HG03097 (cell line): ENCODE results near the gene IFT172.
A peak's percentile ranks its signal among the peaks of the same experiment; 100 is the strongest.
"Not testable (repeated sequence)": the region's sequence is repeated elsewhere in the genome, so short reads cannot be mapped to it uniquely, and the experiment has no call there.

Experiments
- ATAC-seq: cut with Tn5 transposase; IDR thresholded peaks from one replicate; pipeline ENCODE4 v1.9.1; 2021; ENCODE audit not compliant: unreplicated experiment, low FRiP score

IFT172 gene, protein sequence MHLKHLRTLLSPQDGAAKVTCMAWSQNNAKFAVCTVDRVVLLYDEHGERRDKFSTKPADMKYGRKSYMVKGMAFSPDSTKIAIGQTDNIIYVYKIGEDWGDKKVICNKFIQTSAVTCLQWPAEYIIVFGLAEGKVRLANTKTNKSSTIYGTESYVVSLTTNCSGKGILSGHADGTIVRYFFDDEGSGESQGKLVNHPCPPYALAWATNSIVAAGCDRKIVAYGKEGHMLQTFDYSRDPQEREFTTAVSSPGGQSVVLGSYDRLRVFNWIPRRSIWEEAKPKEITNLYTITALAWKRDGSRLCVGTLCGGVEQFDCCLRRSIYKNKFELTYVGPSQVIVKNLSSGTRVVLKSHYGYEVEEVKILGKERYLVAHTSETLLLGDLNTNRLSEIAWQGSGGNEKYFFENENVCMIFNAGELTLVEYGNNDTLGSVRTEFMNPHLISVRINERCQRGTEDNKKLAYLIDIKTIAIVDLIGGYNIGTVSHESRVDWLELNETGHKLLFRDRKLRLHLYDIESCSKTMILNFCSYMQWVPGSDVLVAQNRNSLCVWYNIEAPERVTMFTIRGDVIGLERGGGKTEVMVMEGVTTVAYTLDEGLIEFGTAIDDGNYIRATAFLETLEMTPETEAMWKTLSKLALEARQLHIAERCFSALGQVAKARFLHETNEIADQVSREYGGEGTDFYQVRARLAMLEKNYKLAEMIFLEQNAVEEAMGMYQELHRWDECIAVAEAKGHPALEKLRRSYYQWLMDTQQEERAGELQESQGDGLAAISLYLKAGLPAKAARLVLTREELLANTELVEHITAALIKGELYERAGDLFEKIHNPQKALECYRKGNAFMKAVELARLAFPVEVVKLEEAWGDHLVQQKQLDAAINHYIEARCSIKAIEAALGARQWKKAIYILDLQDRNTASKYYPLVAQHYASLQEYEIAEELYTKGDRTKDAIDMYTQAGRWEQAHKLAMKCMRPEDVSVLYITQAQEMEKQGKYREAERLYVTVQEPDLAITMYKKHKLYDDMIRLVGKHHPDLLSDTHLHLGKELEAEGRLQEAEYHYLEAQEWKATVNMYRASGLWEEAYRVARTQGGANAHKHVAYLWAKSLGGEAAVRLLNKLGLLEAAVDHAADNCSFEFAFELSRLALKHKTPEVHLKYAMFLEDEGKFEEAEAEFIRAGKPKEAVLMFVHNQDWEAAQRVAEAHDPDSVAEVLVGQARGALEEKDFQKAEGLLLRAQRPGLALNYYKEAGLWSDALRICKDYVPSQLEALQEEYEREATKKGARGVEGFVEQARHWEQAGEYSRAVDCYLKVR (N-terminal part only)

DNA sequence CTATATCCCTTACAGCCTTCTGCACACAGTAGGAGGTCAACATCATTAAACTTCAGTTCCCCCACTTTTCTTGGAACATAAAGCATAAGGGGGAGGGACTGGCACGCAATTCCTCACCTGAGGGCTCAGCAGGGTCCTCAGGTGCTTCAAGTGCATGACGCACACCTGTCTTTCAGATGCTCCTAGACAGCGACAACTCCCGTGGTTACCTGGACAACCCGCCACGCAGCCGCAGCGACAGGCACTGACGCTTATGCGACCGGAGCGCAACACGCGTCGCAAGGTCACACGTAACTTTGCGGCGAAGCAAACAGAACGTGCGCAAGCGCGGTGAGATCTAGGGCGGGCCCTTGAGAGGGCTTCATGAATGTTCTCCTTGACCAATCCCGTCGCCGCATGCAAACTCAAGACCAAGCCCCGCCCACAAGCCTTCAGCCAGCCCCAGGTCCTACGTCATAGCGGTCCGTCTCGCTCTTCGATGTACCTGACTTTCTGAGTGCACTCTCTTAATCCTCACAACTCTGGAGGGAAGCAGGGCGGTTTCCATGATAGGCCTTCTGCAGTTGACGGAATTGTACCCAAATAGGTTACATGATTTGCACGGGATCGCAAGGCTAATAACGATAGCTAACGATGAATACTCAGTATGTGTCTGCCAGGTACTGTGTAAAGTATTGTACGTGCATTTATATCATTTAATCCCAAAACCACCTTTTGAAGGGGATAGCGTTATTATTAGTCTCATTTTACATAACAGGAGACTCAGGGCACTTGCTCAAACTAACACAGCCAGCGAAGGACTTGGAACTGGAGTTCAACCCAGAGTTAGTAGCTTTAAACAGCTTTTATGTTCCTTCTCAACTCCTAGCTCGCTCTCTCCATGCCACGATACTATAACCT, at the start of gene IFT172:
Gene IFT172 (minus strand): TSS at position 246 of the 900 bp plus-strand sequence. CDS start 90 bp downstream, at position 156.
- peak; percentile 93 for ATAC-seq

DNA sequence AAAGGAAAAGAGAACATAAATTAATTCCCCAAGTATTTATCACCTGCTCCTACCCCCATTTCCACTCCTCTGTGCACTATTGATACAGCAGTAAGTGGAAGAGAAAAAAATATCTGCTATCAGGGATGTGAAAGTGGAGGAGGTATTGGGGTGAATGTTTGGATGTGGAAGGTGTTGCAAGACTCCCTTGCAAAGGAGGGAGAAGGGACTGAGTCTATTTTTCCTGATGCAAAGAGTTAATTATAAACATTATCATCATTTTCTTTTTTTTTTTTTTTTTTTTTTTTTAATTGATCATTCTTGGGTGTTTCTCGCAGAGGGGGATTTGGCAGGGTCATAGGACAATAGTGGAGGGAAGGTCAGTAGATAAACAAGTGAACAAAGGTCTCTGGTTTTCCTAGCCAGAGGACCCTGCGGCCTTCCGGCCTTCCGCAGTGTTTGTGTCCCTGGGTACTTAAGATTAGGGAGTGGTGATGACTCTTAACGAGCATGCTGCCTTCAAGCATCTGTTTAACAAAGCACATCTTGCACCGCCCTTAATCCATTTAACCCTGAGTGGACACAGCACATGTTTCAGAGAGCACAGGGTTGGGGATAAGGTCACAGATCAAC, 49.4 kb upstream of the IFT172 start:
- not testable (repeated sequence) for ATAC-seq

DNA sequence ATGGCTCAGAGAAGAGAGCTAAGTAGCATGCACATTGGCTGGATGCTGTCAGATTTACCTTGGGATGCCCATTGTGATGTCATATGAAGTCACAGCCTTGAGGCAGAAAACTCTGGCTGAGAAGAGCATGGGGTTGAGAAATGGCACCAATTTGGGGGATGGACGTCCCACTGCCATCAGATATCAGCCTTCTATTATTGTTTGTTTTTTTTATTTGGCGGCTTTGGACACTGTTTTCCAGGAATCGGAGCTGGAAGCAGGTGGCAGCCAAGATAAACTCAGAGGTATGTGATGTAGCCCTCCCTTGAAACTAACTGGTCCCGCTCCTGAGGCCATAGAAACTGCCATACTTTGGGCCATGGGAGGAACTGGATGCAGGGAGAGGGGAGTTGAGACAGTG, 47.7 kb upstream of the IFT172 start:
- ATAC-seq, result no peak

DNA sequence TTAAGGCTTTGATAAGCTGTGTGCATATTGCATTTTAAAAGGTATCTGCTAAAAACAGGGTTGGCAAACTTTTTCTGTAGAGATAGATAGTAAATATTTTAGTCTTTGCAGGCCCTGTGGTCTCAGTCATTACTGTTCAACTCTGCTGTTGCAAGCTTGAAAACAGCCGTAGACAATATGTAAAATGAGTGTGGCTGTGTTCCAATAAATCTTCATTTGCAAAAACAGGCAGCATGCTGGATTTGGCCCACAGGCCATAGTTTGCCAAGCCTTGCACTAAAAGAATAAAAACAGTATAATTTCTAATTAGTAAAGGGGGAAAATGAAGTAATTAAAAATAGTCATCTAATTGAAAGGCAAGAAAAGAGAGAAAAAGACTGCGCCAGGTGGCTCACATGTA, 42.4 kb upstream of the IFT172 start:
- ATAC-seq, result no peak

DNA sequence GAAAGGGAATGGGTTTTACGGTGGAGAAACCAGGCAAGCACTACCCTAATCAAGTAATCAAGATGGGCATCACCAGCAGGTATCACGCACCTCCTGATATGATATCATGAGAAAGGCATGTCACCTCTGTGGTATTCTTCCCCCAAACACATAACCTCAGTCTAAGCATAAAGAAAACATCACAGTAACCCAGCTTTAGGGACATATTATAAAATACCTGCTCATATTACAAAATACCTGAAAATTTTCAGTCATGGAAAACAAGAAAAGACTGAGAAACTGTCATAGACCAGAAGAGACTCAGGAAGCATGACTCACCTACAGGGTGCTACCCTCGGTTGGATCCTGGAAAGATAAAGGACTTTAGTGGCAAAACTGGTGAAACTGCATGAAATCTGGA, 37.6 kb upstream of the IFT172 start:
- ATAC-seq, result no peak

GRCh38 chr2:27522400-27522945, 32.9 kb upstream of the IFT172 start:
- no peak for ATAC-seq

DNA sequence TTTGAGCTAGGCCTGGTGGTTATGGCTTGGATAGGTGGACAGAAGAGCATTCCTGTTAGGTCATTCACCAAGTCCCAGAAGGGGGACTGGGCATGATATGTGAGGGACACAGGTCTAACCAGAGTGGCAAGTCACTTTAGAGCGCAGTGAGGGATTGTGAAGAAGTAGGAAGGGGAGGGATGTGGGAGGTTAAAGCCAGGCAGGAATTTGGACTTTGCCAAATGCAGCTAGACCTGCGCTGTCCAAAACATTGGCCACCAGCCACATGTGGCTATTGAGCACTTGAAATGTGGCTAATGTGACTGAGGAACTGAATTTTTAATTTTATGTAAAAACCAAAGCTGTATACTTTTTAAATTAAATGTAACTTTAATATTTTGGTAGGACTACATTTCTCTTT, 30.8 kb upstream of the IFT172 start:
- ATAC-seq, result no peak

DNA sequence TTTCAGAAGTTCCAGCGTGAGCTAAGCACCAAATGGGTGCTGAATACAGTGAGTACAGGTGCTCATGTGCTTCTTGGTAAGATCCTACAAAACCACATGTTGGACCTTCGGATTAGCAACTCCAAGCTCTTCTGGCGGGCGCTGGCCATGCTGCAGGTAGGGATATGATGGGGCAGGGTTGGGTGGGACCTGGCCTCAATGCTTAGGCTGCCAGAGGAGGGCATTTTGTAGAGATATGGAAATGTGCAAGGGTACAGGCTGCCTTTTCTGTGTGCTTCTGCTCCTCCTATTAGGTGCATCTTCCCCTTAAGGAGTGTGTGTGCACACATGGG, 29.2 kb upstream of the IFT172 start:
- ATAC-seq, result no peak

DNA sequence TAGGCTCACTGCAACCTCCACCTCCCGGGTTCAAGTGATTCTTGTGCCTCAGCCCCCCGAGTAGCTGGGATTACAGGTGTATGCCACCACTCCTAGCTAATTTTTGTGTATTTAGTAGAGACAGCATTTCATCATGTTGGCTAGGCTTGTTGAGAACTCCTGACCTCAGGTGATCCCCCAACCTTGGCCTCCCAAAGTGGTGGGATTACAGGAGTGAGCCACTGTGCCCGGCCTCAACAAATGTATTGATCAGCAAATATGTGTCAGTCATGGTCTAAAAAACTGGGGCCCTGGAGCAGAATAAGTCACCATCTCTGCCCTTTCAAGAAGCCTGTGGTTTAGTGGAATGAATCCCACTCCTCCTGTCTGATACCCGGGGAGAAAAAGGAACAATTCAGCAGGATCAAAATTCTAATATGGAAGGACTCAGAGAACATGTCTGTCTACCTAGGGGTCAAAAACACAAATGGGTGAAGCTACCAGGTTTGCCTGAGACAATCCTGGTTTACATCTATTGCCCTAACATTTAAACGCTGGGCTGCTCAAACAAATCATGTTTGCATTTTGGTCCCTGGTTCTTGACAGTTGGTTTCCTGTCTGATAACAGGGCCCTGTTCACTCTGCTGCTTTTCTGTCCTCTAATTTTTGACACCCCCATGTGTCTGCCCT, 28.7 kb upstream of the IFT172 start:
- ATAC-seq, result no peak

DNA sequence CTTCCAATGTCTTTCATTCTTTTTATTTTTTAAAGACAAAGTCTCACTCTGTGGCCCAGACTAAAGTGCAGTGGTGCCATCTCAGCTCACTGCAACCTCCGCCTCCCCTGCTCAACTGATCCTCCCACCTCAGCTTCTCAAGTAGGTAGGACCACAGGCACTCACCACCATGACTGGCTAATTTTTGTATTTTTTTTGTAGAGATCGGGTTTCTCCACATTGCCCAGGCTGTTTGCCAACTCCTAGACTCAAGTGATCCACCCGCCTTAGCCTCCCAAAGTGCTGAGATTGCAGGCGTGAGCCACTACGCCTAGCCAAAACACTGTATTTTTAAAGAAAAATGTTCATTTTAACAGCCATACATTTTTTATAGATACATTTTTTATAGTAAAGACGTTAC, 19.8 kb upstream of the IFT172 start:
- ATAC-seq, result no peak

DNA sequence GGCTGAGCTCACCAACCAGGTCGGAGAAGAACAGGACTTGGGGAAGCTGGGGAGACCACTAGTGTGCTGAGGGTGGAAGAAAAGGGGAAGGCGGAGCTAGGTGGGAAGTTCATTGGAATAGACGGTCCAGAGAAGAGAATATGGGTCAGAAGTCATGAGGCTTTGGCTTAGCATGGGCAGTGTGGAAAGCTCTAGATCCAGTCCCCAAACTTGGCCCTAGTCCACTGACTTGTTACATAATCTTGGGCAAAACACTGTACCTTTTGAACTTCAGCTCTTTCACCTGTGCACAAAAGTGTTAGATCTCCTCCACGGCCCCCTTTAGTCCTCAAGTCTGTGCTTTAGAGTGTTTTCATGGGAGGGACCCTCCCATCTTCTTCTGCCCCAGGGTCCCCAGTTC, 17.8 kb upstream of the IFT172 start:
- ATAC-seq, result no peak

DNA sequence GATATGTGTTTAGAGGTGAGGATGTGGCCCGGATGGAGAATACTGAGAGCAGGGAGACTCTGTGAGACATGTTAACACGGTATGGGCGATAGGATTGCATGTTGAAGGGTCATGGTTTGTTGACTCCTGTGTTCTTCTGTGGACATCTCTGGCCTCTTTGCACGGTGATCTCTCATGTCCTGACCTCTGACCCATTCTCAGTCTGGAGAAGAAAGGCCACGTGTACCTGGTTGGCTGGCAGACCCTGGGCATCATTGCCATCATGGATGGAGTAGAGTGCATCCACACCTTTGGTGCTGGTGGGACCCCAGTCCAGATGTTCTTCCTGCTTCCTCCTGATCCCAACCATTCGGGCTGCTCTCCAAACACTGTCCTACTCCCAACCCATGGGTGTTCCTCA, 17.0 kb upstream of the IFT172 start:
- no peak for ATAC-seq

DNA sequence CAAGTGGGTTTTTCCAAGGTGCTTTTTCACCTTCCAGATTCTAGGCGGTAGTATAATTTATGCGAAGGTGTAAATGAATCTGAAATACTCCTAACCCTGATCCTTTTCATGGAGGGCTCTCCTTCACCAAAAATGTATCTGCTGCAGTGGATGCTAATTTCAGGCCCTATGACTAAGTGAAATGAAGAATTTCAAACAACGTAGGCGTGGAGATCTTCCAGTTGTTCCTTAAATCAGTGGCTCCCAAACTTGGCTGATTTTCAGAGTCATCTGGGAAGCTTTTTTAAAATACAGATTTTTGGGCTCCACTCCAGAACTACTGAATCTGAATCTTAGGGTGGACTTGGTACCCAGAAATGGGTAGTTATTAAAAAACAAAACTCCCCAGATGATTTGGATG, 12.6 kb upstream of the IFT172 start:
- ATAC-seq, result no peak

DNA sequence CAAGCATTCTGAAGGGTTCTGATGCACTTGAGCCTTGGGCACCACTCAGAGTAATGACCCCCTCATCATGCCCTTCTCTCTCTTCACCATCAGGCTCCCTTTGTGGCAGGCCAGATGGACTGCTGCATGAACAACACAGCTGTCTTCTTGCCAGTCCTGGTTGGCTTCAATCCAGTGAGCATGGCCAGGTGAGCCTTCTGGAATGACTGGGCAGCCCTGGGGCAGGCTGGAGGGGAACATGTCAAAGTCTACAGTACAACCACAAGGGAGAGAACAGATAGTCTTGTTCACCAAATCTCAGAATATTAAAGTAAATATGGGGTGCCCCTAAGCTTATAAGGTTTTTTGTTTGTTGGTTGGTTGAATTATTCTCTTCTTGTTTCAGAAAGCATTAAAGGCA, 11.5 kb upstream of the IFT172 start:
- ATAC-seq, result no peak

- no peak for ATAC-seq
Measured at GRCh38 chr2:27498975-27499374, 9.4 kb upstream of the IFT172 start.

GRCh38 chr2:27497288-27497627, 7.7 kb upstream of the IFT172 start:
- no peak for ATAC-seq

DNA sequence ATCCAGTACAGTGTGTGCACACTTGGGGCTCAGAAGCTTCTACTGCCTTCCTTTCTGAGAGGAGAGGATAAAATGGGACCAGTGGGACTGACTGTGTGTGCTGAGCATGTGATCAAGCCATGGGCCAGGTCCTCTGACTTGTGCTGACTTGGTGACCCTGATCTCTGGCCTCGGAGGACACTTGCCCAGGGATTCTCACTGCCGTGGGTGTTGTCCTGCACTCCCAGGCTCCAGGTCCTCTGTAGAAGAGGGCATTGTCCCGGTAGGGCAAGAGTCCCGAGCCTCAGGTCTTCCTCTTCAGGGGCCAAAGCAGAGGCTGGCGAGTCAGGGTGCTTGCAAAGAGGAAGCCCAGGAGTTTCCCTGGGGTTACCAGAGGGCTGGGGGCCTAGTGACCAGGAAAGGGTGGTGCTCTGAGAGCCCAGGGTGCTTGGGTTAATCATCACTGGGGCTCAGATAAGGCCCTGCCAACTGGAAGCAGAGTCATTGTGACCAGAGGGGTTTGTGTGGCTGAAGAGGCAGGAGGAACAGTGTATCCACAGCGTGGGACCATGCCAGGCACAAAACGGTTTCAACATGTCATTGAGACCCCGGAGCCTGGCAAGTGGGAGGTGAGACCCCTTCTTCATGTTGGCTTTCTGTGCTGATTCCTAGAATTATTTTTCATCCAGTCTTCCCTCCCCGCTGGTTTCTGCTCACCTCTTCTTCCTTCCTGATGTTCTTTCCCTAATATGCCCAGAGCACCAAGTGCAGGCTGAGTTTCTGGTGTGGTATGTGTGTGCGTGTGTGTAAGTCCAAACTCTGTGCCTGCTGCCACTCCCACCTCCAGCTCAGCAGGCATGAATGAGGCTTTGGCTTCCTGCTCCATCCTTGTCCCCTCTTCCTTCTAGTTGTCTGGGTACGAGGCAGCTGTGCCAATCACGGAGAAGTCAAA, 7.1 kb upstream of the IFT172 start, which contains the start of gene GCKR:
Gene GCKR (plus strand): TSS at position 483 of the 931 bp plus-strand sequence. CDS start 66 bp downstream, at position 549.
- ATAC-seq, result no peak
